ENCODE data around the gene TBATA. TPM values are rescaled to one million over a fixed set of nuclear protein-coding genes. Genes with fewer than 3 reads are reported as not detected.

TBATA gene
- total and polyA plus RNA-seq, 2 of the 8 experiments (the other 6 are each of a cell fraction or from before 2014, with no cell fraction given), result not detected

DNA sequence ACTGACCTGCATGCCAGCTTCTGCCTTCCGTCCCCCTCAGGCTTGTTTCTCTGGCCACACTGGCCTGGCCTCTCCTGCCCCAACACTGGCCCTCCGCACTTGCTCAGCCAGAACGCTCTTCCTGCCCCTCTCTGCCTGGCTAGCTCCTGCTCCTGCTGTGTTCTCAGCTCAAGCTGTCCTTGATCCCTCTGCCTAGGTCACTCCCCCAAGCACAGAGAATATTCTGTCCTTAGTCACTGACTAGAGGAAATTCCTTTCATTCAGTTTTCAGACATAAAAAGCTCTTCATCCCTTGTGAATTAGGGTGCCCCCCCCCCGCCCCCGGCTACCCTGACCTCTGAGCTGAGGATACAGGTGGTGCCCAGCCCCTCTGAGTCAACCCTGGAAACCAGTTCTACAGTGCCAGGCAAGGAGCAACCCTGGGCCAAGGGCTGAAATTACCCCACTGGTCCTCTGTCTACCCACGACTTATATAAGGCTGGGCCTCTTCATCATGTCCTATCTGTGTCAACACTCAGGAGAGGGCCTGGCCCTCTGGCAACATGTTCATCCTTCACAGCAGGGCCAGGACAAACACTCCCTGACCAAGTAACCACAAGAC, 23.9 kb upstream of the TBATA start:
- peak overlapping the region; percentile 26 for H4K91ac ChIP-seq (replicated peaks; ENCODE audit: insufficient read length, low read length)
- WGBS, 2 experiments (ENCODE audit: extremely low coverage in 1 of 2, insufficient coverage in 1 of 2, insufficient read length in 1 of 2, insufficient replicate concordance in 2 of 2, low coverage in 1 of 2, low lambda C conversion rate in 2 of 2, missing lambda C conversion rate in 1 of 2), result 90% methylated on average over 4 of the region's 6 CpGs; no CpG with 5 or more reads in 1 of the 2 experiments
- no peak overlapping the region for H3K56ac ChIP-seq (replicated peaks; ENCODE audit: insufficient read length, low read depth, low read length)
- peak overlapping the region; percentile 60; the same call in 1 of the 2 replicates for H2BK12ac ChIP-seq (ENCODE audit: low read depth, low read length)
- no peak overlapping the region for H3K9ac ChIP-seq (replicated peaks in 1 of 4; ENCODE audit: extremely low read depth in 1 of 4, low read depth in 3 of 4, low read length in 3 of 4)
- peaks cover 0 to 5% (median under 1%) of the 10 kb centered on the region in 4 experiments; a peak in 3 of 7 replicates for H3K4me1 ChIP-seq (replicated peaks in 1 of 4; ENCODE audit: control insufficient read depth in 3 of 4, insufficient read depth in 4 of 4, low read length in 3 of 4)
- H3K4me2 ChIP-seq (ENCODE audit: insufficient read depth in 1 of 2, low read depth in 2 of 2, low read length in 2 of 2), result no peak overlapping the region
- CTCF ChIA-PET (ENCODE audit: partially characterized antibody), result interaction anchor here (0.7 to 2.9 kb wide), 4 partner anchors 11 to 72 kb away, joined by 3 to 14 read pairs (median 4); no protein-coding TSS in a partner anchor
- H2BK15ac ChIP-seq (ENCODE audit: low read length), result peak overlapping the region; percentile 61; the same call in 1 of the 2 replicates
- H2AK5ac ChIP-seq (ENCODE audit: low read depth, low read length), result peak overlapping the region; percentile 65; the same call in 1 of the 2 replicates
- no peak overlapping the region for H3K27ac ChIP-seq (ENCODE audit: low read depth, low read length)
- TF ChIP-seq SAP30 (IDR thresholded peaks at IDR 0.05; ENCODE audit: insufficient read depth, insufficient replicate concordance, low read length) (no peak), SRF (IDR thresholded peaks at IDR 0.05; ENCODE audit: low read depth, low read length) (no peak), POLR2A (IDR thresholded peaks at IDR 0.05; ENCODE audit: control extremely low read depth in 1 of 2, low read depth in 2 of 2, low read length in 2 of 2) (no peak), SUZ12 (IDR thresholded peaks at IDR 0.05; ENCODE audit: low read length) (no peak), PHF8 (conservative IDR thresholded peaks at IDR 0.05; ENCODE audit: low read depth, low read length) (no peak), CBX8 (IDR thresholded peaks at IDR 0.05; ENCODE audit: borderline replicate concordance, low read depth, low read length) (no peak)
- TF ChIP-seq, protein P1, sequence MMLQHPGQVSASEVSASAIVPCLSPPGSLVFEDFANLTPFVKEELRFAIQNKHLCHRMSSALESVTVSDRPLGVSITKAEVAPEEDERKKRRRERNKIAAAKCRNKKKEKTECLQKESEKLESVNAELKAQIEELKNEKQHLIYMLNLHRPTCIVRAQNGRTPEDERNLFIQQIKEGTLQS (IDR thresholded peaks at IDR 0.05; ENCODE audit: insufficient read depth, low read depth, low read length), result no peak
- TF ChIP-seq, protein P2, sequence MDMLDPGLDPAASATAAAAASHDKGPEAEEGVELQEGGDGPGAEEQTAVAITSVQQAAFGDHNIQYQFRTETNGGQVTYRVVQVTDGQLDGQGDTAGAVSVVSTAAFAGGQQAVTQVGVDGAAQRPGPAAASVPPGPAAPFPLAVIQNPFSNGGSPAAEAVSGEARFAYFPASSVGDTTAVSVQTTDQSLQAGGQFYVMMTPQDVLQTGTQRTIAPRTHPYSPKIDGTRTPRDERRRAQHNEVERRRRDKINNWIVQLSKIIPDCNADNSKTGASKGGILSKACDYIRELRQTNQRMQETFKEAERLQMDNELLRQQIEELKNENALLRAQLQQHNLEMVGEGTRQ (IDR thresholded peaks at IDR 0.05; ENCODE audit: low read length), result no peak
- H3K14ac ChIP-seq (ENCODE audit: insufficient read length), result no peak overlapping the region
- no peaks in the 10 kb centered on the region for H3K79me2 ChIP-seq (ENCODE audit: control insufficient read depth in 1 of 2, insufficient read depth in 2 of 2, low read length in 2 of 2)
- H4K20me1 ChIP-seq (replicated peaks in 1 of 2; ENCODE audit: control insufficient read depth in 1 of 2, insufficient read depth in 2 of 2, low read length in 2 of 2), result no peaks in the 10 kb centered on the region
- H3K36me3 ChIP-seq (ENCODE audit: control insufficient read depth in 2 of 4, insufficient read depth in 4 of 4, low read length in 3 of 4), result no peaks in the 10 kb centered on the region
- no peaks in the 10 kb centered on the region for H3K9me3 ChIP-seq (ENCODE audit: insufficient read depth in 2 of 2, low read depth in 1 of 2, low read length in 1 of 2)
- no peak overlapping the region for H2BK120ac ChIP-seq (replicated peaks; ENCODE audit: low read depth, low read length)
- H3K18ac ChIP-seq (ENCODE audit: extremely low read depth, low read length), result no peak overlapping the region
- DNase-seq (ENCODE audit: low read depth in 1 of 2, low spot score in 2 of 2), result no peak
- no peak for FAIRE-seq
- no peak overlapping the region for H3K23ac ChIP-seq (ENCODE audit: insufficient read length)
- H4K8ac ChIP-seq (ENCODE audit: extremely low read depth, insufficient read depth, low read length), result 0 out of 2 replicates have a peak overlapping the region, but pooled peaks have one; percentile 32
- no peak overlapping the region for H3K4ac ChIP-seq (replicated peaks; ENCODE audit: insufficient read length, low read depth, low read length)
- peak overlapping the region; percentile 72; the same call in 1 of the 2 replicates for H2BK20ac ChIP-seq (ENCODE audit: low read length)
- H3K23me2 ChIP-seq (ENCODE audit: low read depth, low read length), result no peaks in the 10 kb centered on the region; the same call in 1 of the 2 replicates
- no peak overlapping the region for H2AFZ ChIP-seq (ENCODE audit: low read length)
- POLR2A ChIA-PET (ENCODE audit: partially characterized antibody), result interaction anchor here (0.9 to 1.4 kb wide), 2 partner anchors 14 to 157 kb away, joined by 3 to 4 read pairs; no protein-coding TSS in a partner anchor
- H4K5ac ChIP-seq (ENCODE audit: insufficient read length, low read depth, low read length), result peak overlapping the region; percentile 20
- H2BK5ac ChIP-seq (ENCODE audit: low read depth, low read length), result peak overlapping the region; percentile 35; the same call in 1 of the 2 replicates
- H3K4me3 ChIP-seq (ENCODE audit: extremely low read depth in 1 of 4, insufficient read depth in 2 of 4, low read depth in 3 of 4, low read length in 4 of 4), result no peak overlapping the region
- H3K27me3 ChIP-seq (replicated peaks in 1 of 4; ENCODE audit: control insufficient read depth in 3 of 4, extremely low read depth in 1 of 4, insufficient read depth in 3 of 4, low read length in 3 of 4), result no peaks in the 10 kb centered on the region; a peak in 1 of 7 replicates
- no peaks in the 10 kb centered on the region for H3K79me1 ChIP-seq (ENCODE audit: low read depth, low read length)

All from H1 (cell line).